IPS-NIHi11 (cell line): ENCODE results near the gene SRXN1.
"Not testable (repeated sequence)": the region's sequence is repeated elsewhere in the genome, so short reads cannot be mapped to it uniquely, and the experiment has no call there.

Experiments used
- DNase-seq: peaks from one replicate; pipeline ENCODE4 v3.0.0; 2012; ENCODE audit warnings: mixed read lengths, low spot score

Gene SRXN1

DNA sequence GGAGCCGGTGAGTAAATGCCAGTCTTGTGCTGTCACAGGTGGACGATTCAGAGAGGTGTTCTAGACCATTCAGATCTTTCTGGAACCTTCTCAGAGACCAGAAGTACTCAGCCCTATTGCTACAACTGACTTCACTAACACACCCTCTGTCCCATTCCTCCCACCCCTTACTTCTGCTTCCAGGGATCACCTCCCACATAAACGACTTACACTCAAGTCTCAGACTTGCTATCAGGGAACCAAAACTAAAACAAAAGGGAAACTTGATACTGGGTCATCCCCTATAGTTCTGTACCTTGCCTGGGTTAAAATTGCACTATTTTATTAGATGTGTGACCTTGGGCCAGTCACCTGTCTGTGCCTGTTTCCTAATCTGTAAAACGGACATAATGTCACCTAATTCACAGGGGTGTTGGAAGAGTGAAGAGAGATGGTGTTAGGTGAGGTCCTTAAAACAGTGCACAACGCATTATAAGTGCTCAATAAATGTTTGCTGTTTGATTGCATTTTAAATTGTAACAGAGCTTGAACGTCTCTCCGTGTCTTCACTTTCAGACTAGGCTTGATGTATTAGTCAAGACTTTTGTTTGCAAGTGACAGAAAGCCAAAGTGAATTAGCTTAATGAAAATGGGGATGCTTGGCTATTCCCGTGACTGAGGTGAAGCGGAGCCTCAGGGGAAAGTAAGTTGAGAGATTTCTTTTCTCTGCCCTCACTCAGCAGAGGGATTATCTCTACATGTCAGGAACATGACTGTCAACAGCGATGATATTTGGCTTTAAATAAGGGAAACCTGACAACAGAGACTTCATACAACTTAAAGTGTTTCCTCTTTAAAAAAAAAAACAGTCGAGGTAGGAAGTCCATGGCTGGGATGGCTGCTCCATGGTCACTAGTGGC, 3.0 kb upstream of the SRXN1 start:
- DNase-seq: no peak

DNA sequence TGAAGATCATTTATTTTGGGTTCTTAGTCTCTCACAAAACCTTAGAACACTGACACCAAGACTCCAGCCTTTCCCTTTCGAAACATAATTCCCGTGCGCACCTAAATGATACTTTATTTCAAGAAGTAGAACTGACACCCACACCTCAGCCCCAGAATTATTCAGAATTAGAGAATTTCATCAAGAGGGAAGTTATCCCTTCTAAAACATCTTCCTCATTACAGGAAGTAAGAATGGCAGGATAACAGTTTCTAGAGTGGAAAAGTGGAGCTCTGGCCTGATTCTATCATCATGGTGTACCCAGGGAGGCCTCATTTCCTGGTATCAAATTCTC, 1.4 kb upstream of the SRXN1 start:
- no peak for DNase-seq

DNA sequence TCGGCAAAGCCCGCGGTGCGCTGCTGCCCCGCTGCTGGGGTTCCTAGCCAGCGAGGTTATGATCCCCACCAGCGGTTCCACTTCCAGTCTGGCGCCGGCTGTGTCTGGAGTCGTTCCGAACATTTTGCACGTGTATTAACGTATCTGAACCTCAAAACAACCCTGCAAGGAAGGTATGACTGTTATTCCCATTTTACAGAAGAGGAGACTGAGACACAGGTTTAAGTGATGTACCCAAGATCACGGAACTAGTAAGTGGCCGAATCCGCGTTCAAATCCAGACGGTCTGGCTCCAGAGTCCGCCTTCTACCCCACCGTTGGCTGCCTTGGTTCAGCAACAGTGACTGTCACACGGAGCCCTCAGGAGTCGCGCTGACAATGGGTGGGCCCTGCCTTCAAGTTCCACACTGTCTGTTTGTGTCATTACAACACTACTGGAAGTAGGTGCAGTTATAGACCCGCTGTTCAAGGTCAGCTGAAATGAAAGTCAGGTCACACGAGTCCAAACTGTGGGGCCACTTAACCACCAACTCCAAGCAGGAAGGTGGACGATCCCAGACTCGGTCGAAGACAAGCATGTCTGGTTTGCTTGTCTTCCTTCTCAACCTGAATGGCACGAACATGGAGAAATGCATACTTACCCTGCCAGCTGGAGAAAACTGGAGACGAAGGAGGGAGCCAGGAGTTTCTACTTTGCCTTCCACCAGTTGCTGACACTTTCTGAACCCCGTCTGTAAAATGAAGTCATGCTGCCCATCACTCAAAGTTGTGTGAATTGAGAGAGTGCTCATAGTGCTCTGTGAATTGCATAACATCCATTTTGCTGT, 803 bp upstream of the SRXN1 start:
- DNase-seq: no peak

- no peak for DNase-seq
These were observed 338 bp downstream of the SRXN1 start for GRCh38 chr20:652615-653109.

DNA sequence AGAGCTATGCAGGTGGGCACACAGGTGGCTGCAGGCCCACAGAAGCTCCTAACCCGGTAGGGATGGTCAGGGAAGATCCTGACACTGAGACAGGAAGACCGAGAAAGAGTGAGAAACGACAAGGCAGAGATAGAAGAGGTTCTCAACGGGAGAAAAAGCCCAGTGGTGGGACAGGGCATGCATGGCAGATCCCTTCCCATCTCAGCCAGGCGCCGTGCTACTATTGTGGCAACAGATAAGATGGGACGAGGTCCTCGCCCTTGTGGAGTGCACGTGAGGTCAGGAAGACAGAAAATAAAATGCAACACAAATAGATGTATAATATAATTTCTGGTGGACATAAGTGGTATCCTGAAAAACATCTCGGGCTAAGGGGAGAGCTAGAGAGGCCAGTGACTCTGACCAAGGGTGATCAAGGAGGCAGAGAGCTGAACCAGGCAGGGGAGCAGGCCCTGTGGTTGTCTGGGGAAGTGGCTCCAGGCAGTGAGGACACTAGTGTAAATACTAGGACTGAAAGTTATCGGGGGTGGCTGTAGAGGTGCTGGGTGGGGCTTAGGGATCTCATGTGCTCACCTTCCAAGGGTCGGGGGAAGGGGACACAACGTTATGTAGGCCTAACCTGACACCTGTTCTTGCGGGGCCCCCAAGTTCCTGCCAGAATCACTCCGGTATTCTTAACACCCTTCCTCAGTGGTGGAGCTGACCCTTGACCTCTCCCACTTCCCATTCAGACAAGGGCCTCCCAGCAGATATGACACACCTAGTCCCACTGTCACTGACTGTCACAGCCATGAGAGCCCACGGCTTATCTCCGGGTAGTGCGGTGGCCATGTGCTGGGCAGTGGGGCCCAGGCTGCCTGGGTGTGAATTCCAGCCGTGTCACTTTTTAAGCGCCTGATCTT, 1.0 kb downstream of the SRXN1 start:
- no peak for DNase-seq

DNA sequence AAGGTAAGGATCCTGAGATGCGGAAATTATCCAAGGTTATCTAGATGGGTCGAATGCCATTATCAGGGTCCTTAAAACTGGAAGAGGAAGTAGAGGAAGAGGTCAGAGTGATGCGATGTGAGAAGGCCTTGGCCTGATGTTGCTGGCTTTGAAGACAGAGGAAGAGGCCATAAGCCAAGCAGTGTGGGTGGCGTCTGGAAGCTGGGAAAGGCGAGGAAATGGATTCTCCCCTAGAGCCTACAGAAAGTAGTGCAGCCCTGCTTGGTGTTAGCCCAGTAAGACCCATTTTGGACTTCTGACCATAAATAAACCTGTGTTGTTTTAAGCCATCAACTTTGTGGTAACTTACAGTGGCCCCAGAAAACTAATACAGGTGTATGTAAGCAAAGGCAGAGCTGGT, 2.0 kb downstream of the SRXN1 start:
- no peak for DNase-seq

- no peak for DNase-seq
These were observed 2.7 kb downstream of the SRXN1 start for GRCh38 chr20:650281-650680.

GRCh38 chr20:647479-648019, 5.5 kb downstream of the SRXN1 start:
- no peak for DNase-seq

GRCh38 chr20:646868-647233, 6.1 kb downstream of the SRXN1 start:
- DNase-seq: no peak

DNA sequence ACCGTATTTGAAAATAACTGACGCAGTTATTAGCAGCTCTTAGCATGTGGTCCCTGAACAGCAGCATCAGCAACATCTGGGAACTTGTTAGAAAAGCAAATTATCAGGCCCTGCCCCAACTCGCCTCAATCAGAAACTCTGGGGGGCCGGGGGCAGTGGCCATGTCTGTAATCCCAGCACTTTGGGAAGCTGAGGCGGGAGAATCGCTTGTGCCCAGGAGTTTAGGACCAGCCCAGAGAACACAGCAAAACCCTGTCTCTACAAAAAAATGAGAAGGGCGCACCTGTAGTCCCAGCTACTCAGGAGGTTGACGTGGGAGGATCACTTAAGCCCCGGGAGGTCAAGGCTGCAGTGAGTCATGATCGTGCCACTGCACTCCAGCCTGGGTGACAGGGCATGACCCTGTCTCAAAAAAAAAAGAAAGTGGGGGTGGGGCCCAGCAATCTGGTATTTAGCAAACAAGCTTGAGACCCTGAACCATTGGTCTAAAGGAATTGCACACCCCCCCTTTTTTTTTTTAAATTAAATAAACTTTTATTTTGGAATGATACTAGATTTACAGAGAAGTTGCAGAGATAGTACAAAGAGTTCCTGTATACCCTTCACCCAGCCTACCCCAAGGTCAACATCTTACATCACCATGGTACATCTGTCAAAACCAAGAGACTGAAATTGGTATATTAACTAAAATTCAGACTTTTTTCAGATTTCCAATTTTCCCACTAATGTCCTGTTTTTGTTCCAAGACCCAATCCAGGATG, 6.7 kb downstream of the SRXN1 start:
- DNase-seq: no peak

DNA sequence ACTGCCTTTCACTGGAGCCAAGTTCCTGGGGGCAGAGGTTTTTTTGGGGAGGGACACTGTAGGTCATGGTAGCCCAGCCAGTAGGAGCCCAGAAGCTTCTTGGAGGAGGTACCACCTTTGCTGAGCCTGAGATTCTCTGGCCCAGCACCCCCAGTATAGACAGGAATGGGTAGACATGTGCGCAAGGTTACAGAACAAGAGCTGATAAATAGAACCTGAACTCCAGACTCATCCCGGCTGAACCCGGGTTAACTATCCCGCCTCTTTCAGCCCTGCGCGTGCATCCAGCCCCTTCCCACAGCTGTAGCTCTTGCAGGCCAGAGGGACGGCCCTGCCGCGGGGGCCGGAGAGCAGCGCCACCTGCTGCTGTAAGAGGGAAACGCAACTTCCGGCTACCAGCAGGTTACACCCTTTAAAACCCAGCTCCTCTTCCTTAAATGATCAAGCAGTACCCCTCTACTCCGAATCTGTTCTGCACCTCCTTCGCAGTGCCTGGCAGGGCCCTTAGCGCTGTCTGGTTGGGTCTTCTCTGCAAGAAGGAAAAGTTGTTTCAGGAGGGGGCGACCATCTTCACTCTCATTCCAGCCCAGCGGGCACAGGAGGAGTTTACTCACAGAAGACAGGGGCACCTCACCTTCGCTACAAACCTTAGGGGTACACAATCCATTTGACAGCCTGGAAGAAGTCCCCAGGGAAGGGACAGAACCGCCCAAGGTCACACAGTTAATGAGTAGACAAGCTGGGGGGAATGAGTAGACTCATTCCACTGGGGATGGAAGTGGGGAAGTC, 7.5 kb downstream of the SRXN1 start:
- DNase-seq: peak; percentile 91

DNA sequence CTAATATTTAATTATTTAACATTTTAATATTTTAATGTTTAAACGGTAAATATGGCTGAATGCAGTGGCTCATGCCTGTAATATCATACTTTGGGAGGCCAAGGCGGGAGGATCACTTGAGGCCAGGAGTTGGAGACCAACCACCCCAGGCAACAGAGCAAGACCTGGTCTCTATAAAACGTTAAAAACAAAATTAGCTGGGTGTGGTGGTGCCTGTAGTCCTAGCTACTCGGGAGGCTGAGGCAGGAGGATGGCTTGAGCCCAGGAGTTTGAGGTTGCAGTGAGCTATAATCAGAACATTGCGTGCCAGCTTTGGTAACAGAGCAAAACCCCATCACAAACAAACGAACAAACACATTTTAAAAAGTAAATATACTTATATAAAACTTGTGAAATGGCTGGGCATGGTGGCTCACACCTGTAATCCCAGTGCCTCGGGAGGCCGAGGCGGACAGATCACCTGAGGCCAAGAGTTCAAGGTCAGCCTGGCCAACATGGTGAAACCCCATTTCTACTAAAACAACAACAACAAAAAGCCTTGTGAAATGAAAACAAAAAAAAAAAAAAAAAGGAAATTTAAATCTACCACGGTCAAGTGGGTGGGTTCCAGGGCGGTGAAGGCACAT, 8.2 kb downstream of the SRXN1 start:
- DNase-seq: no peak

DNA sequence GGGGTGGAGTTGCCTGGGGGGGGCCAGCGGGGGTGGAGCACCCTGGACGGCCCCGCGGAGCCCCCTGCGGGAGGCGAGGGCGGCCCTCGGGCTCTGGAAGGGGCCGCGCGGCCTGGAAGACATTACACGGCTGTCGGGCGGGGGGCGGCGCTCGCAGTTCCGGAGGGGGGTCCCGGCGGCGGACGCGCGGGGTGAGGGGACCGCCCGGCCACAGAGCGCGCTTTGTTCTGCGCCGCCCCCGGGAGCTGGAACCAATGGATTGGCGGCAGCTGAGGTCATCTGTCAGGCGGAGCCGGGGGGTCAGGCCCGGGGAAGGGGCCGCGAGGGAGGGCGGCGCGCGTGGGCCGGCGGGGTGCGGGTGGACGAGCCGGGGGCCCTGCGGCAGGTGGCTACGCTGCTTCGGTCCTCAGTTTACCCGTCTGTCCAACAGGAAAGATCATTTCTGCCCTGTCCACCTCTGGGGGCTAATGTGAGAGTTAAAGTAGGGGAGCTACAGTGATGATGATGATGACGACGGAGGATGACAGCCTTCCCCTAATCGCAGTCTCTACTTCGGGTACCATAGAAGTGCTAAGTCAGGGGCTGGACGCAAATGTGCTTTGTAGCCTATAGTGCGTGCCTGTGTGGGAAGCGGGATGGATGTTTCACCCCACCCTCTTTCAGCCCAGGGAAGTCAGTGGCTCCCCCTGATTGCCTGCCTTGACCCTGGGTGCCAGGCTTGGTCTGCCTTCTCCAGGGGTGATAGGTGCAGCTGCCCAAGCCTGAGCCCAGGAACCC, 10.4 kb downstream of the SRXN1 start:
- DNase-seq: peak; percentile 83

- not testable (repeated sequence) for DNase-seq
These were observed 11.0 kb downstream of the SRXN1 start for GRCh38 chr20:642013-642397.

DNA sequence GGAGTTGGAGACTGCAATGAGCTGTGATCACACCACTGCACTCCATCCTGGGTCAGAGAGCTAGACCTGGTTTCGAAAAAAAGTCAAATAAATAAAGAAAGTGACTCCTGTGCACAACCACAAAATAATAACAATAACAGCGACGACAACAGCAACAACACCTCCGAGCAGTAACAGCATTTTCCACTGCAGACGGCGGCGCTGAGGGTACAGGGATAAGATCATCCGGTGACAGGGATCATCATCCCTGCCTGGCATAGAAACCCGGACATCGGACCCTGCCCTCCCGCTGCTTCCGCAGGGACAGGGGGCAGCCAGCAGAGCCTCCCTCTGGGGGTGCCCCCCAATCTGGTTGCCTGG, 11.5 kb downstream of the SRXN1 start:
- peak; percentile 57 for DNase-seq

DNA sequence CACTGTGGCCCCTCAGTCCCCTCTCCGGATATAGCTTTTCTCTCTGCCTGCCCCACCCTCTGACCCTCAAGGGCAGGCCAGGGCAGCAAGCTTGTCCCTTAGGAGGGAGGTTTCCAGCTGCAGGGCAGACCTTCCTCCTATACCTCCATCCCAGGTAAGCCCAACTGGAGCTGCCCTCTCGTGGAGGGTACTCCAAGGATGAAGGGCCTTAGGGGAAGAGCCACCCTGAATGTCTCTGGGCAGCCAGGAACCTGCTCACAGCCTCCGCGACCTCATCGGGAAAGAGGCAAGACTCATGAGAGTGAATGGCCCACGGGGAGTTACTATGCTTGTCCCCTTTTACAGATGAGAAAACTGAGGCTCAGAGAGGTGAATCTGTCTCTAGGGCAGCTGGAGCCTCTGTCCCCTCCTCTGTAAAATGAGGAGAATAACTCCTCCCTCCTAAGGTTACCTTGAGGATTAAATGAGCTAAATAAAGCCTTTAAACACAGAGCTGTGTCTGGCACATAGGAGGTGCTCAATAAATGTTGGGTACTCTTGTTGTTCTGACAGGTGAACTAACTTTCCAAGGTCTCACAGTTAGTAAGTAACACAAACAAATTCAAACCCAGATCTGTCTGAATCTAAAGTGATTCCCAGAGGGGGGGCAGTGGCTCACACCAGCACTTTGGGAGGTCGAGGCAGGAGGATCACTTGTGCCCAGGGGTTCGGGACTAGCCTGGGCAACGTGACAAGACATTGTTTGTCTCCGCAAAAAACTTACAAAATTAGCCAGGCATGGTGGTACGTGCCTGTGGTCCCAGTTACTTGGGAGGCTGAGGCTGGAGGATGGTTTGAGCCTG, 12.1 kb downstream of the SRXN1 start:
- DNase-seq: no peak

- DNase-seq: no peak
These were observed 14.4 kb downstream of the SRXN1 start for GRCh38 chr20:638579-638978.

GRCh38 chr20:637559-637958, 15.4 kb downstream of the SRXN1 start:
- DNase-seq: no peak
